ENCODE measurements around the gene MEIS2.

The MEIS2 gene

GRCh38 chr15:36886701-36887100 lies 213.6 kb downstream of the MEIS2 start:
- Histone ChIP-seq H3K9me3 (ENCODE audit: control insufficient read depth, insufficient read depth, low read depth, low read length) (no peaks in the 10 kb centered on the region), H3K4me3 (ENCODE audit: low read depth, low read length) (no peak overlapping the region), H3K36me3 (ENCODE audit: control insufficient read depth in 2 of 2, insufficient read depth in 1 of 2, low read length in 2 of 2) (peaks cover 0 to 3% of the 10 kb centered on the region in 2 experiments; a peak in 1 of 3 replicates), H3K27ac (ENCODE audit: extremely low read depth, low read depth, low read length) (no peak overlapping the region), H3K4me1 (ENCODE audit: control insufficient read depth, insufficient read depth, low read length) (no peaks in the 10 kb centered on the region)
- CTCF ChIA-PET: no interaction called here
- TF ChIP-seq ZNF184 (tag by site-specific recombination; IDR thresholded peaks at IDR 0.05) (no peak), ZNF16 (tag by site-specific recombination; IDR thresholded peaks at IDR 0.05; ENCODE audit: low read depth) (no peak), ZFP41 (tag by site-specific recombination; IDR thresholded peaks at IDR 0.05; ENCODE audit: borderline replicate concordance) (no peak), ZNF747 (tag by site-specific recombination; IDR thresholded peaks at IDR 0.05) (no peak), ZXDB (tag by site-specific recombination; IDR thresholded peaks at IDR 0.05) (no peak), ZNF157 (tag by site-specific recombination; IDR thresholded peaks at IDR 0.05) (no peak), BCL11A (tag by site-specific recombination; IDR thresholded peaks at IDR 0.05; ENCODE audit: low read depth) (no peak), ZNF704 (tag by site-specific recombination; IDR thresholded peaks at IDR 0.05) (no peak), ZNF404 (tag by site-specific recombination; IDR thresholded peaks at IDR 0.05) (no peak), ZBTB49 (tag by site-specific recombination; IDR thresholded peaks at IDR 0.05; ENCODE audit: low read depth) (no peak), ZBTB26 (tag by site-specific recombination; optimal IDR thresholded peaks at IDR 0.05) (no peak), ZNF362 (tag by site-specific recombination; IDR thresholded peaks at IDR 0.05) (no peak), TSHZ1 (tag by site-specific recombination; IDR thresholded peaks at IDR 0.05; ENCODE audit: borderline replicate concordance) (no peak), SP3 (tag by site-specific recombination; IDR thresholded peaks at IDR 0.05) (no peak), ZFP37 (tag by site-specific recombination; IDR thresholded peaks at IDR 0.05) (no peak), ZSCAN16 (tag by site-specific recombination; IDR thresholded peaks at IDR 0.05) (no peak)
- POLR2A ChIA-PET: no interaction called here

- ChIA-PET POLR2A (no interaction called here), CTCF (no interaction called here)
- no peak overlapping the region for H3K27ac ChIP-seq (ENCODE audit: extremely low read depth, low read depth, low read length)
- no peaks in the 10 kb centered on the region for H3K36me3 ChIP-seq (ENCODE audit: control insufficient read depth in 2 of 2, insufficient read depth in 1 of 2, low read length in 2 of 2)
- no peak for TF ChIP-seq ZSCAN5A (tag by site-specific recombination; IDR thresholded peaks at IDR 0.05)
- TF ChIP-seq ZNF248 (tag by site-specific recombination; IDR thresholded peaks at IDR 0.05): no peak
- no peak for TF ChIP-seq ZNF549 (tag by site-specific recombination; IDR thresholded peaks at IDR 0.05)
- TF ChIP-seq TSHZ1 (tag by site-specific recombination; IDR thresholded peaks at IDR 0.05; ENCODE audit: borderline replicate concordance): no peak
- TF ChIP-seq ZXDB (tag by site-specific recombination; IDR thresholded peaks at IDR 0.05): no peak
- no peaks in the 10 kb centered on the region for H3K9me3 ChIP-seq (ENCODE audit: control insufficient read depth, insufficient read depth, low read depth, low read length)
- no peak overlapping the region for H3K4me3 ChIP-seq (ENCODE audit: low read depth, low read length)
- H3K4me1 ChIP-seq (ENCODE audit: control insufficient read depth, insufficient read depth, low read length): no peaks in the 10 kb centered on the region
Observed at GRCh38 chr15:36886191-36886590, 214.2 kb downstream of the MEIS2 start.

All from HEK293 (cell line).